Measurements from ENCODE around the gene UVSSA. TPM values are rescaled to one million over a fixed set of nuclear protein-coding genes. Genes with fewer than 3 reads are reported as not detected.
"Not testable (repeated sequence)": the region's sequence is repeated elsewhere in the genome, so short reads cannot be mapped to it uniquely, and the experiment has no call there.

Gene UVSSA
- total RNA-seq, 1 donor from 2014 or later = 22.1 TPM

DNA sequence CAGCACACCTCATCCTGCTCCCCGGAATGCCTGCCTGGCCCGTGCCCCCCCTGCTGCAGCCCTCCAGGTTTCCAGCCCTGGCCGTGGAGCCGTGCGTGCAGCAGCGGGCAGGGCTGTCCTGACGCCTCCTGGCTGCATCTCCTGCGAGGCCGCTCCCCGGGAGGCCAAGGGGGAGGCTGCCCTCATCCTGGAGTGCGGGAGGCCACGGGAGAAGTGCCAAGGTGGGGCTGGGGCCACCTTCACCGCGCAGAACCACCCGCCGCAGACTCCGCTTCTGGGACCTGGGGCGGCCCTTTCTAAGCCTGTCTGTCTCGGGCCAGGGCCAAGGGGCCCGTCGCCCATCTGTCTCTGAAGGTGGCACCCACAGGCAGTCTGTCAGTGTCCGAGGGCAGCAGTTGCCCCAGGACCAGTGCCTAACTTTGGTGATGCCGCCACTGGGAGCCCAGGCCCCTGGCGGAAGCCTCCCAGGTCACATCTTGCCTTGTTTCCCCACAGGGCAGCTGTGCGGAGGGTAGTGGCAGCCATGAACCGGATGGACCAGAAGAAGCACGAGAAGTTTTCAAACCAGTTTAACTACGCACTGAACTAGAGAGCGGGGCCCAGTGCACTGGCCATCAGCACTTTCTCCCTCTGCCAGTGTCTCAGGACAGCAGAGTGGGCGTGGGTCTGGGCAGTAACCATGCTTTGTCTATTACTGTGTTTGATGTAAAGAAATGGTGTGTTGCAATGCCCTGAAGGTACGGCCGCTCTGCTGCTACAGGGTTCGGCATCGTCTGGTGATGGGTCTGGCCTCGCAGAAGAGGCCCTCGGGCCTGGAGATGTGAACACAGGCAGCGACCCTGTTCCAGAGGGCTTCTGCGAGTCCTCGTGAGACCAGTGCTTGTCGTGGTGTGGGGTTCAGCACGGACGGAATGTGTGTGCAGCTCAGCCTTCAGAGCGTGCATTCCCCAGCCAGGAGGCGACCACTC, 38.6 kb downstream of the UVSSA start:
- H3K4me3 Mint-ChIP-seq (ENCODE audit: unreplicated experiment) = no peak overlapping the region
- H3K27ac Mint-ChIP-seq (ENCODE audit: unreplicated experiment) = no peak overlapping the region
- H3K27me3 Mint-ChIP-seq (ENCODE audit: unreplicated experiment) = peaks cover 2% of the 10 kb centered on the region
- peaks cover 4% of the 10 kb centered on the region for H3K9me3 Mint-ChIP-seq (ENCODE audit: unreplicated experiment)
- no peak for TF ChIP-seq CTCF (IDR thresholded peaks at IDR 0.05; ENCODE audit: unreplicated experiment)
- DNase-seq (ENCODE audit: low spot score) = no peak
- H3K36me3 Mint-ChIP-seq (ENCODE audit: low read depth, unreplicated experiment) = peaks cover 14% of the 10 kb centered on the region
- no peaks in the 10 kb centered on the region for H3K4me1 Mint-ChIP-seq (ENCODE audit: unreplicated experiment)

- H3K27me3 Mint-ChIP-seq (ENCODE audit: unreplicated experiment); H3K4me3 Mint-ChIP-seq (ENCODE audit: unreplicated experiment); DNase-seq (ENCODE audit: low spot score); H3K4me1 Mint-ChIP-seq (ENCODE audit: unreplicated experiment); H3K27ac Mint-ChIP-seq (ENCODE audit: unreplicated experiment); H3K9me3 Mint-ChIP-seq (ENCODE audit: unreplicated experiment): not testable (repeated sequence)
- H3K36me3 Mint-ChIP-seq (ENCODE audit: low read depth, unreplicated experiment) = peaks cover 17% of the 10 kb centered on the region
Observed at GRCh38 chr4:1393363-1393762, 46.4 kb downstream of the UVSSA start.

GRCh38 chr4:1393866-1394265, 46.9 kb downstream of the UVSSA start:
- Mint-ChIP-seq H3K9me3 (ENCODE audit: unreplicated experiment) (peaks cover 5% of the 10 kb centered on the region), H3K27me3 (ENCODE audit: unreplicated experiment) (peaks cover 3% of the 10 kb centered on the region), H3K4me1 (ENCODE audit: unreplicated experiment) (no peaks in the 10 kb centered on the region), H3K36me3 (ENCODE audit: low read depth, unreplicated experiment) (peaks cover 12% of the 10 kb centered on the region), H3K27ac (ENCODE audit: unreplicated experiment) (no peak overlapping the region), H3K4me3 (ENCODE audit: unreplicated experiment) (no peak overlapping the region)
- DNase-seq (ENCODE audit: low spot score) = no peak
- TF ChIP-seq CTCF (IDR thresholded peaks at IDR 0.05; ENCODE audit: unreplicated experiment) = no peak

- peaks cover 11% of the 10 kb centered on the region for H3K36me3 Mint-ChIP-seq (ENCODE audit: low read depth, unreplicated experiment)
- not testable (repeated sequence) for H3K27ac Mint-ChIP-seq (ENCODE audit: unreplicated experiment); DNase-seq (ENCODE audit: low spot score); H3K27me3 Mint-ChIP-seq (ENCODE audit: unreplicated experiment); H3K4me3 Mint-ChIP-seq (ENCODE audit: unreplicated experiment); H3K4me1 Mint-ChIP-seq (ENCODE audit: unreplicated experiment); H3K9me3 Mint-ChIP-seq (ENCODE audit: unreplicated experiment)
Observed at GRCh38 chr4:1394554-1395388, 47.8 kb downstream of the UVSSA start.

DNA sequence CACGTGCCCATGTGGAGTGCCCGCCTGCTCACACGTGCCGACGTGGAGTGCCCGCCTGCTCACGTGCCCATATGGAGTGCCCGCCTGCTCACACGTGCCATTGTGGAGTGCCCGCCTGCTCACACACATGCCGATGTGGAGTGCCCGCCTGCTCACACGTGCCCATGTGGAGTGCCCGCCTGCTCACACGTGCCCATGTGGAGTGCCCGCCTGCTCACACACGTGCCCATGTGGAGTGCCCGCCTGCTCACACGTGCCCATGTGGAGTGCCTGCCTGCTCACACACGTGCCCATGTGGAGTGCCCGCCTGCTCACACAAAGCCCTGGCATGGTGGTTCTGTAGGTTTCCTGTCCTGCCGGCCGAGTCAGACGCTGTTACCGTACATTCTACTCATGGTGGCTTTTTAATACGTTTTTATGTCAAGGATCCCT, 48.4 kb downstream of the UVSSA start:
- not testable (repeated sequence) for H3K27ac Mint-ChIP-seq (ENCODE audit: unreplicated experiment); DNase-seq (ENCODE audit: low spot score); H3K4me1 Mint-ChIP-seq (ENCODE audit: unreplicated experiment); H3K27me3 Mint-ChIP-seq (ENCODE audit: unreplicated experiment); H3K36me3 Mint-ChIP-seq (ENCODE audit: low read depth, unreplicated experiment); H3K9me3 Mint-ChIP-seq (ENCODE audit: unreplicated experiment); H3K4me3 Mint-ChIP-seq (ENCODE audit: unreplicated experiment)

DNA sequence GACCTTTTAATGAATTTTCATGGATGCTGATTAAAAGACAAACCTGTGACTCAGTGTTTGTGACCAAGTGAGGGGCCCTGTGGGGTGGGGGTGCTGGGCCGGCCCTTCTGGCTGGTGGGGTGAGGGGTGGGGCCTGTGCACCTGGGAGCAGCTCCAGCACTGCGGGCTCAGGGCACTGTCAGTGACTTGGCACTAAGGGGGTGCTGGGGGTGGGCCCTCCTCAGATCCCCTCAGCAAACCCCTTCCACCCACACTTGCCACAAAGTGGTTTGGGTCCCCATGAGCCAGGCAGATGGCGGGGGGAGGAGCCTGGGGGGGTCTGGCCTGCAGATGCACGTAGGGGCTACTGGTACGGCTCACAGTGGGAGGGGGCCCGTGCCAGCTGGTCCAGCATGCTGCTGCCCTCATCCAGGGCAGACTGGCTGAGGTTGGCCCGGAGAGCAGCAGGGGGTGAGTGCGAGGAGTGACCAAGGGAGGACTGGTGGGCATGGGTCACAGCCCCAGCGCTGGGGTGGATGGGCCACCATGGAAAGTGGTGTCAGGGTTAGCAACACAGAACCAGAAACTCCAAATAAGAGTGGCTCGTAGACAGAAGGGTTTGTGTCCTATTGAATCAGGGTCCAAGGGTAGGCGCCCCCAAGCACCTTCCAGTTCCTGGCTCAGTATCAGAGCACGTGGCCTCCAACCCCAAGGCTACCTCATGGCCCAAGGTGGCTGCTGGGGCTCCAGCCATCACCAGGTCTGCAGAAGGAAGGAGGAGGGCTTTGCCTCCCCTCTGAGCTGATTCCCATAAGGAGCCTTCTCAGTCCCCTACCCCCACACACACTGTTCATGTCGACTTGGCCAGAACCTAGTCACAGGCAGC, 49.2 kb downstream of the UVSSA start:
- DNase-seq (ENCODE audit: low spot score) = no peak
- peaks cover 5% of the 10 kb centered on the region for H3K9me3 Mint-ChIP-seq (ENCODE audit: unreplicated experiment)
- no peak for TF ChIP-seq CTCF (IDR thresholded peaks at IDR 0.05; ENCODE audit: unreplicated experiment)
- H3K27me3 Mint-ChIP-seq (ENCODE audit: unreplicated experiment) = peaks cover 4% of the 10 kb centered on the region
- no peak overlapping the region for H3K4me3 Mint-ChIP-seq (ENCODE audit: unreplicated experiment)
- peaks cover 10% of the 10 kb centered on the region for H3K36me3 Mint-ChIP-seq (ENCODE audit: low read depth, unreplicated experiment)
- H3K27ac Mint-ChIP-seq (ENCODE audit: unreplicated experiment) = no peak overlapping the region
- H3K4me1 Mint-ChIP-seq (ENCODE audit: unreplicated experiment) = no peaks in the 10 kb centered on the region

All from endothelial cell (in vitro differentiated cells).